Heart left ventricle (tissue), 16 donors: ENCODE data around the gene HMCN2. TPM values are rescaled to one million over a fixed set of nuclear protein-coding genes. Genes with fewer than 3 reads are reported as not detected.

Experiments
- ATAC-seq, 4 donors: fragments of 200-7000 bp; cut with Tn5 transposase; one replicate each; pipeline ENCODE4 v1.9.1; 2020 to 2022; ENCODE audit warnings: moderate library complexity in 4 of 4, mild to moderate bottlenecking in 3 of 4, moderate number of reproducible peaks in 1 of 4
- DNase-seq, 5 donors: peaks; one replicate each; pipeline ENCODE4 v3.0.0-alpha.2; 2020
- H3K27ac ChIP-seq, 12 donors: fragments of 200-600 bp; sonication (generic) in 4 of 12; one replicate each; pipeline versions ENCODE4 v1.5.0 to v1.8.0; 2016 to 2022; ENCODE audit warnings: mild to moderate bottlenecking in 2 of 12
- H3K27me3 ChIP-seq, 9 donors: fragments of 200-600 bp; sonication (generic) in 2 of 9; one replicate each; pipeline versions ENCODE4 v1.5.1 to v1.8.0; 2016 to 2022; ENCODE audit warnings: mild to moderate bottlenecking in 3 of 9
- H3K36me3 ChIP-seq, 9 donors: fragments of 200-600 bp; sonication (generic) in 2 of 9; one replicate each; pipeline versions ENCODE4 v1.5.0 to v1.8.0; 2018 to 2022; ENCODE audit warnings: mild to moderate bottlenecking in 2 of 9
- H3K4me1 ChIP-seq, 12 donors: fragments of 200-600 bp; sonication (generic) in 4 of 12; one replicate each; pipeline versions ENCODE4 v1.5.0 to v1.8.0; 2016 to 2022; ENCODE audit warnings: mild to moderate bottlenecking in 3 of 12
- H3K4me3 ChIP-seq, 12 donors: fragments of 200-600 bp; sonication (generic) in 4 of 12; one replicate each; pipeline versions ENCODE4 v1.5.0 to v1.8.0; 2017 to 2022; ENCODE audit warnings: mild to moderate bottlenecking in 9 of 12, moderate library complexity in 4 of 12
- H3K9me3 ChIP-seq, 12 donors: fragments of 200-600 bp; sonication (generic) in 4 of 12; one replicate each; pipeline versions ENCODE4 v1.5.0 to v1.8.0; 2016 to 2022; ENCODE audit warnings: mild to moderate bottlenecking in 1 of 12
- CTCF ChIP-seq, 12 donors: fragments of 200-600 bp; sonication (generic) in 4 of 12; IDR thresholded peaks; one replicate each; pipeline versions ENCODE4 v1.5.0 to v1.8.0; 2018 to 2022; ENCODE audit warnings: antibody characterized with exemption in 12 of 12, mild to moderate bottlenecking in 5 of 12
- POLR2A ChIP-seq, 2 donors: fragments of 450-650 bp; IDR thresholded peaks; one replicate each; pipeline ENCODE4 v1.6.1; 2017; ENCODE audit warnings: antibody characterized with exemption in 2 of 2, mild to moderate bottlenecking in 2 of 2, moderate library complexity in 2 of 2
- WGBS, 4 donors: extraction: QIAGEN DNeasy Blood & Tissue Kit in 2 of 4; methylation state at CpG; one replicate each; pipeline versions ENCODE4 v1.1.5 to v1.1.7; 2013 to 2018; 5-methylcytosine and 5-hydroxymethylcytosine counted together
- intact Hi-C, 10 donors: fragments of 100-400 bp; cut with DNase I; formaldehyde crosslinking; loops; one replicate each; pipeline versions ENCODE4 v1.11.1 to v1.14.2; 2022
- polyA plus RNA-seq, 2 donors: library from polyadenylated mRNA; stranded (reverse); fragments of 200-250 nt; gene quantifications; one replicate each; pipeline ENCODE4 v1.2.3, GENCODE V29; 2013
- total RNA-seq, 9 donors: library from RNA; depleted of rRNA in 2 of 9; stranded (reverse); fragments of >200 nt in 2 of 9; fragmentation: NEBNext Ultra II Directional in 3 of 9; extraction: Animal tissue kit (Norgen Biotek cat#: 25700) in 3 of 9; gene quantifications; one replicate each; pipeline versions ENCODE4 v1.1.0 to v1.2.4, GENCODE V29; 2016 to 2023
- donor health status: ischemic (EF 13 %, LVEDD 7.1; RV severe dilation, severe dysfunction).
- donor health status: healthy with polysubstance abuse.
- donor health status: DM: no; HTN: yes; CAD: no.
- donor health status: DM: no; HTN: no; CAD: no.
- donor health status: ischemic (EF 25% LVEDD 6.9; RV normal size, moderate dysfunction).
- donor health status: ischemic (EF 25% LVEDD 5.7; RV mildly dilated, moderate dysfunction).
- donor health status: healthy.
- donor health status: DM: yes; HTN: yes; CAD: no.
- donor health status: ischemic (EF 35%, LVEDD 5.7; RV mildly dilated, moderate dysfunction).
- donor health status: nonischemic (EF 11% LVEDD 7.7; RV severe dilation, severe dysfunction).
- donor health status: DM: yes; HTN: yes; CAD: no.
- donor health status: PGD.
- donor health status: ischemic (EF 29% LVEDD 5.4; RV normal size, mild dysfunction).
- donor health status: nonischemic (EF 23%, LVEDD 6.1; RV moderate dilation, normal function).

Gene HMCN2
- total and polyA plus RNA-seq, 11 donors, result 2.3 to 10.4 (median 4.3) TPM

GRCh38 chr9:130465383-130466096 is 200.0 kb downstream of the HMCN2 start:
- WGBS, 4 donors, result 82 to 88% (median 86%) methylated on average over 14 to 16 of the region's 16 CpGs

GRCh38 chr9:130466537-130467217 is 201.1 kb downstream of the HMCN2 start:
- H3K4me1 ChIP-seq, result no peaks in the 10 kb centered on the region
- no peaks in the 10 kb centered on the region for H3K27me3 ChIP-seq
- DNase-seq (no peak), ATAC-seq (no peak)
- peaks cover 0 to 72% (median 9%) of the 10 kb centered on the region in 9 donors for H3K36me3 ChIP-seq
- 82 to 89% (median 84%) methylated on average over 18 to 20 of the region's 20 CpGs for WGBS, 4 donors
- TF ChIP-seq POLR2A (IDR thresholded peaks at IDR 0.05) (no peak), CTCF (IDR thresholded peaks at IDR 0.05) (no peak)
- intact Hi-C loops, result loop anchor here in 1 of 10 donors (10.0 kb wide), 1 partner anchor 158 kb away; no protein-coding TSS in a partner anchor
- H3K4me3 ChIP-seq, result no peak overlapping the region
- no peak overlapping the region for H3K27ac ChIP-seq
- H3K9me3 ChIP-seq, result no peaks in the 10 kb centered on the region

More at GRCh38 chr9:130465383-130466096, 200.0 kb downstream of the HMCN2 start:
- Histone ChIP-seq H3K4me3 (no peak overlapping the region), H3K27me3 (no peaks in the 10 kb centered on the region), H3K4me1 (peaks cover 0 to 9% (median 0%) of the 10 kb centered on the region in 12 donors), H3K9me3 (no peaks in the 10 kb centered on the region), H3K36me3 (peaks cover 0 to 61% (median 9%) of the 10 kb centered on the region in 9 donors), H3K27ac (no peak overlapping the region)
- no peak for TF ChIP-seq CTCF (IDR thresholded peaks at IDR 0.05)
- no peak for TF ChIP-seq POLR2A (IDR thresholded peaks at IDR 0.05)
- DNase-seq, result no peak
- ATAC-seq, result no peak
- intact Hi-C loops, result loop anchor here in 1 of 10 donors (10.0 kb wide), 1 partner anchor 159 kb away; no protein-coding TSS in a partner anchor

GRCh38 chr9:130467316-130467715 is 201.8 kb downstream of the HMCN2 start:
- intact Hi-C loops, result loop anchor here in 1 of 10 donors (10.0 kb wide), 1 partner anchor 157 kb away; no protein-coding TSS in a partner anchor
- Histone ChIP-seq H3K4me1 (no peaks in the 10 kb centered on the region), H3K27ac (no peak overlapping the region), H3K27me3 (no peaks in the 10 kb centered on the region), H3K36me3 (peaks cover 0 to 73% (median 9%) of the 10 kb centered on the region in 9 donors), H3K9me3 (no peaks in the 10 kb centered on the region), H3K4me3 (no peak overlapping the region)
- TF ChIP-seq POLR2A (IDR thresholded peaks at IDR 0.05) (no peak), CTCF (IDR thresholded peaks at IDR 0.05) (no peak)
- WGBS, 4 donors, result 59 to 84% (median 68%) methylated on average over 13 of the region's 13 CpGs
- ATAC-seq (no peak), DNase-seq (no peak)

- no peak for DNase-seq
- no peak overlapping the region for H3K4me3 ChIP-seq
- no peak for TF ChIP-seq CTCF (IDR thresholded peaks at IDR 0.05)
- no peak for TF ChIP-seq POLR2A (IDR thresholded peaks at IDR 0.05)
- intact Hi-C loops, result loop anchor here in 1 of 10 donors (10.0 kb wide), 1 partner anchor 156 kb away; no protein-coding TSS in a partner anchor
- no peaks in the 10 kb centered on the region for H3K9me3 ChIP-seq
- H3K27me3 ChIP-seq, result no peaks in the 10 kb centered on the region
- no peak overlapping the region for H3K27ac ChIP-seq
- WGBS, 4 donors, result 70 to 87% (median 81%) methylated on average over 4 of the region's 4 CpGs
- peaks cover 0 to 64% (median 9%) of the 10 kb centered on the region in 9 donors for H3K36me3 ChIP-seq
- ATAC-seq, result no peak
- no peaks in the 10 kb centered on the region for H3K4me1 ChIP-seq
Measured at GRCh38 chr9:130468566-130468965, 203.0 kb downstream of the HMCN2 start.
